Activated CD8-positive, alpha-beta T cell treated with anti-CD3 and anti-CD28 coated beads for 36 hours (primary cell): ENCODE data around the gene BTBD3. TPM values are rescaled to one million over a fixed set of nuclear protein-coding genes. Genes with fewer than 3 reads are reported as not detected.

ENCODE experiments used
- ATAC-seq: fragments of 200-7000 bp; cut with Tn5 transposase; one replicate; pipeline ENCODE4 v1.10.0; 2021; ENCODE audit warnings: mild to moderate bottlenecking, moderate library complexity
- CTCF ChIA-PET: fragments of 350-600 bp; sonication (Branson Sonifier 250); formaldehyde crosslinking; loops from one replicate; lab custom pipeline; 2021; ENCODE audit warnings: antibody characterized with exemption; lab: Charles Lee
- POLR2A ChIA-PET: fragments of 350-600 bp; sonication (Branson Sonifier 250); formaldehyde crosslinking; loops from one replicate; lab custom pipeline; 2021; ENCODE audit warnings: antibody characterized with exemption; lab: Charles Lee
- DNase-seq: peaks from one replicate; pipeline ENCODE4 v3.0.0-alpha.2; 2020
- H3K27ac Mint-ChIP-seq: one replicate; pipeline ENCODE4 v1.8.0; 2021; ENCODE audit warnings: mild to moderate bottlenecking, mixed read lengths
- H3K27me3 Mint-ChIP-seq: one replicate; pipeline ENCODE4 v1.8.0; 2021; ENCODE audit warnings: mixed read lengths
- H3K36me3 Mint-ChIP-seq: one replicate; pipeline ENCODE4 v1.8.0; 2021; ENCODE audit warnings: low read depth, mixed read lengths
- H3K4me1 Mint-ChIP-seq: one replicate; pipeline ENCODE4 v1.8.0; 2021; ENCODE audit warnings: low read depth, mixed read lengths
- H3K4me3 Mint-ChIP-seq: one replicate; pipeline ENCODE4 v1.8.0; 2021; ENCODE audit warnings: mild to moderate bottlenecking, moderate library complexity, mixed read lengths
- H3K9me3 Mint-ChIP-seq: one replicate; pipeline ENCODE4 v1.8.0; 2021; ENCODE audit warnings: mixed read lengths
- intact Hi-C: fragments of 100-400 bp; cut with micrococcal nuclease; formaldehyde crosslinking; loops from one replicate; pipeline ENCODE4 v1.10.0; 2022
- total RNA-seq, 2 experiments: library from RNA; stranded (reverse); gene quantifications; one replicate each; pipeline ENCODE4 v1.2.3, GENCODE V29; 2021
- TF ChIP-seq, protein P1 (sequence below): fragments of 200-600 bp; IDR thresholded peaks from one replicate; pipeline ENCODE4 v1.8.0; 2022; ENCODE audit warnings: antibody characterized with exemption, mild to moderate bottlenecking

BTBD3 gene
- total RNA-seq, 2 experiments from 2014 or later = 4.9 to 5.3 TPM

DNA sequence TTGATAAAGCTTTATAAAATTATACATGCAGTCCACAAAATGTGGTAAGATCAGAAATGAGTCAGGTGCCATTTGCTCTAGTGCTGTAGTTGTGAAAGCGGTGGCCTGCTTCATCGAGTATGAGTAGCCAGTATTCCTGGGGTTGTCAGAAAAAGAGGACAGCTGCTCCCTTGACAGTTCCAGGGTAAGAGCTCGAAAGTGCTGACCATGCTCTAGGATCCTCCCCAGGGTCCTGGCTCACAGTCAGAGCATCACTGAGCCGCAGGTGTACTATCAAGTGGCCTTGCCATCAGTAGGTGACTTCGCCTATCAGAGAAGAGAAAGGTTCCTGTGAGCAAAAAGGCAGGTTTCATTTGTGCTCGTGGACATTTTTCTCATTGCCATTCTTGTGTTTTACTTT lies 3.6 kb downstream of the BTBD3 start:
- Mint-ChIP-seq H3K27me3 (no peaks in the 10 kb centered on the region), H3K4me3 (no peak overlapping the region), H3K4me1 (peaks cover 7% of the 10 kb centered on the region), H3K9me3 (no peaks in the 10 kb centered on the region), H3K36me3 (no peaks in the 10 kb centered on the region), H3K27ac (no peak overlapping the region)
- DNase-seq (no peak), ATAC-seq (no peak)
- TF ChIP-seq, protein P1, sequence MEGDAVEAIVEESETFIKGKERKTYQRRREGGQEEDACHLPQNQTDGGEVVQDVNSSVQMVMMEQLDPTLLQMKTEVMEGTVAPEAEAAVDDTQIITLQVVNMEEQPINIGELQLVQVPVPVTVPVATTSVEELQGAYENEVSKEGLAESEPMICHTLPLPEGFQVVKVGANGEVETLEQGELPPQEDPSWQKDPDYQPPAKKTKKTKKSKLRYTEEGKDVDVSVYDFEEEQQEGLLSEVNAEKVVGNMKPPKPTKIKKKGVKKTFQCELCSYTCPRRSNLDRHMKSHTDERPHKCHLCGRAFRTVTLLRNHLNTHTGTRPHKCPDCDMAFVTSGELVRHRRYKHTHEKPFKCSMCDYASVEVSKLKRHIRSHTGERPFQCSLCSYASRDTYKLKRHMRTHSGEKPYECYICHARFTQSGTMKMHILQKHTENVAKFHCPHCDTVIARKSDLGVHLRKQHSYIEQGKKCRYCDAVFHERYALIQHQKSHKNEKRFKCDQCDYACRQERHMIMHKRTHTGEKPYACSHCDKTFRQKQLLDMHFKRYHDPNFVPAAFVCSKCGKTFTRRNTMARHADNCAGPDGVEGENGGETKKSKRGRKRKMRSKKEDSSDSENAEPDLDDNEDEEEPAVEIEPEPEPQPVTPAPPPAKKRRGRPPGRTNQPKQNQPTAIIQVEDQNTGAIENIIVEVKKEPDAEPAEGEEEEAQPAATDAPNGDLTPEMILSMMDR = no peak
- ChIA-PET CTCF (no interaction called here), POLR2A (no interaction called here)
- intact Hi-C loops = no loop called here

DNA sequence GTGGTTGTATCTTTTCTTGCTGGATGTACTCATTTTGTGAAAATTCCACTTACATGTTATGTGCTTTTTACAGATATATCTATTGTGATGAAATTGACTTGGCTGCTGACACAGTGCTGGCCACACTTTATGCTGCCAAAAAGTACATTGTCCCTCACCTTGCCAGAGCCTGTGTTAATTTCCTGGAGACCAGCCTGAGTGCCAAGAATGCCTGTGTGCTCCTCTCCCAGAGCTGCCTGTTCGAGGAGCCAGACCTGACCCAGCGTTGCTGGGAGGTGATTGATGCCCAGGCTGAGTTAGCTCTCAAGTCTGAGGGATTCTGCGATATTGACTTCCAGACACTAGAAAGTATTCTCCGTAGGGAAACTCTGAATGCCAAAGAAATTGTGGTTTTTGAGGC lies 4.9 kb downstream of the BTBD3 start:
- DNase-seq (no peak), ATAC-seq (no peak)
- Mint-ChIP-seq H3K9me3 (no peaks in the 10 kb centered on the region), H3K4me1 (peaks cover 7% of the 10 kb centered on the region), H3K27me3 (no peaks in the 10 kb centered on the region), H3K36me3 (no peaks in the 10 kb centered on the region), H3K27ac (no peak overlapping the region), H3K4me3 (no peak overlapping the region)
- CTCF ChIA-PET = no interaction called here
- TF ChIP-seq, protein P1 = no peak
- POLR2A ChIA-PET = no interaction called here
- intact Hi-C loops = no loop called here

DNA sequence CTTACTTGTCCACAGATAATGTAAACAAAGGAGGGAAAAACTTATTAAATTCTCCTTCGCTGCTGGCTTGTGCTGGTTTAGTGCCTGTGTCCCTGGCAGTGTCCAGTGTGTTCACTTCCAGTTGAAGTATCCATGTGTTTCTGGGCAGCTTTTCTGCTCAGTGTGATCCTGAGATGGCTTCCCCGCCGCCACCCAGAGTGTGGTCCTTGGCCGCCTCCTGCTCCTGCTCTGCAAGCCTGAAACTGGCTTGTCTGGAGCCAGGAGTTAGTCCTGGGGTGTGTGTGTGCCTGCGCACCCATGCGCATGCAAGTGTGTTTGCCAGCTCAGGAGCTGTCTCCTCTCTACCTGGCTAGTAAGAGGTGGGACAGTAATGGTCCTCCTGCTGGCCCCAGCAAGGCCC lies 7.2 kb downstream of the BTBD3 start:
- no peak overlapping the region for H3K4me3 Mint-ChIP-seq
- H3K4me1 Mint-ChIP-seq = no peaks in the 10 kb centered on the region
- POLR2A ChIA-PET = no interaction called here
- no peaks in the 10 kb centered on the region for H3K9me3 Mint-ChIP-seq
- no peak for DNase-seq
- H3K27me3 Mint-ChIP-seq = no peaks in the 10 kb centered on the region
- H3K27ac Mint-ChIP-seq = no peak overlapping the region
- CTCF ChIA-PET = interaction anchor here (1.4 kb wide), 1 partner anchor 12 kb away, joined by 6 read pairs; no protein-coding TSS in a partner anchor
- ATAC-seq = no peak
- H3K36me3 Mint-ChIP-seq = no peaks in the 10 kb centered on the region
- intact Hi-C loops = no loop called here
- TF ChIP-seq, protein P1 = no peak

DNA sequence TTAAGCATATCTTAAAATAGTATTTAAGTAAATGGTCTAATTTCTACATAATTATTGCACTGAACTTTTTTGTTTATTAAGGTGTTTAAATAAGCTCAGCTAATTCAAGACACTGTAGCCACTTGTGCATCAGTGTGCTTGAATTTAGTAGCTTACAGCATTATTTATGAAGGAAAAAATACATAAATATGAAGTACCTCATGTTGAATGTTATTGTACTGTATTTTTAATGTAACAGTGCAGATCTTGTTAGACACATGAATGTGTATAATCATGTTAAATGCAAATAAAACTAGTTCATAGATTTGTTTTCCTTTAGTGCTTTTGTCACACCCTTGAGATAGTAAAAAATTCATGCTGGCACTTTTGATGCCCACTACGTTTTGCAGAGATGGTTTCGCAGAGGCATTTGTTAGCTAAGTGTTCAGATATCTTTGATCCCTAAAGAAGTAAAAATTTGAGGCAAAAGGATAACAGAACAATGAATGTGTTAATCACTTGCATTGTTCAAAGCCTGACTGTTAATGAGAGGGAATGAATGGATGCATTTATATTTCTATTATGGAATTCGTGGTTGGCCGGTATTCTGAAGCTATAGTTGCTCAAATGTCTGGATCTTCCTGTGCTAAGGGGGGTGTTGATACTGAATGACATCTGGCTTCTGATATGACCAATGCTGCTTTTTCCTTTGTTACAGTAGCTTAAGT lies 8.8 kb downstream of the BTBD3 start:
- no peak for ATAC-seq
- H3K36me3 Mint-ChIP-seq = no peaks in the 10 kb centered on the region
- DNase-seq = no peak
- H3K9me3 Mint-ChIP-seq = no peaks in the 10 kb centered on the region
- H3K4me1 Mint-ChIP-seq = no peaks in the 10 kb centered on the region
- H3K4me3 Mint-ChIP-seq = no peak overlapping the region
- POLR2A ChIA-PET = no interaction called here
- H3K27ac Mint-ChIP-seq = no peak overlapping the region
- intact Hi-C loops = no loop called here
- H3K27me3 Mint-ChIP-seq = no peaks in the 10 kb centered on the region
- TF ChIP-seq, protein P1 = no peak
- CTCF ChIA-PET = interaction anchor here (1.4 kb wide), 1 partner anchor 14 kb away, joined by 6 read pairs; no protein-coding TSS in a partner anchor

DNA sequence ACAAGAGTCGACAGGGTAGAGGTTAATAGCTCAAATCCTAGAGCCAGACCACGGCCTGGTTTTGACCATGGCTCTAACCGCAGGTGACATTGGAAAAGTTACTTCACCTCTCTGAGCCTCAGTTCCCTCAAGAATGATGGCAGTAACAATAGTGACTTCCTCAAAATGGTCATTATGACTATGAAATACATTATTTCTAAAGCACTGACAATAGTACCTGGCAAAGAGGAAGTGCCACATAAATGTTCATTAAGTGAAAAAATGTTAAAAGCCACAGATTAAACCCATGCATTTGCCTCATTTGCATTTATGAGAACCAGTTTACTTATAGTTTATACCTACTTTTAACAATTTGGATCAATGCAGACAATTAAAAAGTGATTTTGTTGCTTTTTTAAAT lies 12.3 kb downstream of the BTBD3 start:
- CTCF ChIA-PET = no interaction called here
- H3K27ac Mint-ChIP-seq = no peak overlapping the region
- DNase-seq (no peak), ATAC-seq (no peak)
- no peaks in the 10 kb centered on the region for H3K27me3 Mint-ChIP-seq
- POLR2A ChIA-PET = no interaction called here
- no peaks in the 10 kb centered on the region for H3K9me3 Mint-ChIP-seq
- TF ChIP-seq, protein P1 = no peak
- no peaks in the 10 kb centered on the region for H3K4me1 Mint-ChIP-seq
- H3K36me3 Mint-ChIP-seq = no peaks in the 10 kb centered on the region
- no peak overlapping the region for H3K4me3 Mint-ChIP-seq
- intact Hi-C loops = no loop called here
